Keratinocyte (primary cell): ENCODE data around the gene FBLIM1. TPM values are rescaled to one million over a fixed set of nuclear protein-coding genes. Genes with fewer than 3 reads are reported as not detected.
A peak's percentile ranks its signal among the peaks of the same experiment; 100 is the strongest.

ENCODE experiments used
- DNase-seq: peaks from one replicate; pipeline ENCODE4 v3.0.0-alpha.2; 2011; ENCODE audit warnings: low read depth, missing footprints, low spot score
- FAIRE-seq: peaks from 2 replicates; lab custom pipeline; 2011; peaks lifted over from hg19 to GRCh38; lab: Jason Lieb, UNC
- H2AFZ ChIP-seq: 2 replicates; pipeline ENCODE4 v1.6.0; 2012; ENCODE audit warnings: low read length, control low read depth, inconsistent platforms; ENCODE audit not compliant: control insufficient read depth
- H3K27ac ChIP-seq: 2 replicates; pipeline ENCODE4 v1.5.1; 2011; ENCODE audit warnings: low read length; ENCODE audit not compliant: control insufficient read depth, insufficient read depth
- H3K27me3 ChIP-seq: 3 replicates; pipeline ENCODE4 v1.6.0; 2011; ENCODE audit warnings: low read length; ENCODE audit not compliant: control insufficient read depth, insufficient read depth; ENCODE audit errors: extremely low read depth
- H3K36me3 ChIP-seq, 2 experiments: 2 replicates in 1 of 2; 3 replicates in 1 of 2; pipeline ENCODE4 v1.5.1; 2011; ENCODE audit warnings: low read length in 2 of 2, mild to moderate bottlenecking in 1 of 2; ENCODE audit not compliant: control insufficient read depth in 2 of 2, insufficient read depth in 2 of 2; ENCODE audit errors: extremely low read depth in 1 of 2
- H3K4me1 ChIP-seq: 3 replicates; pipeline ENCODE4 v1.5.1; 2011; ENCODE audit warnings: low read length; ENCODE audit not compliant: control insufficient read depth, insufficient read depth; ENCODE audit errors: extremely low read depth
- H3K4me2 ChIP-seq: 3 replicates; pipeline ENCODE4 v1.6.0; 2011; ENCODE audit warnings: low read depth, low read length; ENCODE audit not compliant: control insufficient read depth, insufficient read depth; ENCODE audit errors: extremely low read depth
- H3K4me3 ChIP-seq, 3 experiments: fragments of 200-600 bp in 1 of 3; sonication (generic) in 1 of 3; 2 replicates in 2 of 3; 3 replicates in 1 of 3; pipeline ENCODE4 v1.5.1; 2011 to 2016; ENCODE audit warnings: low read length in 3 of 3, mild to moderate bottlenecking in 3 of 3, control low read depth in 2 of 3, inconsistent platforms in 1 of 3, low read depth in 1 of 3, mixed read lengths in 1 of 3, mixed run types in 1 of 3, moderate library complexity in 1 of 3; ENCODE audit not compliant: control insufficient read depth in 2 of 3, insufficient read depth in 2 of 3; ENCODE audit errors: extremely low read depth in 1 of 3
- H3K79me2 ChIP-seq: 2 replicates; pipeline ENCODE4 v1.6.0; 2012; ENCODE audit warnings: low read length; ENCODE audit not compliant: control insufficient read depth, insufficient read depth
- H3K9ac ChIP-seq: 3 replicates; pipeline ENCODE4 v1.6.0; 2011; ENCODE audit warnings: low read length; ENCODE audit not compliant: control insufficient read depth, insufficient read depth; ENCODE audit errors: extremely low read depth
- H3K9me1 ChIP-seq: 3 replicates; pipeline ENCODE4 v1.6.0; 2011; ENCODE audit warnings: low read length; ENCODE audit not compliant: control insufficient read depth, insufficient read depth; ENCODE audit errors: extremely low read depth
- H3K9me3 ChIP-seq: 2 replicates; pipeline ENCODE4 v1.5.1; 2012; ENCODE audit warnings: low read depth, low read length; ENCODE audit not compliant: control insufficient read depth
- H4K20me1 ChIP-seq: 3 replicates; pipeline ENCODE4 v1.6.0; 2011; ENCODE audit warnings: low read length; ENCODE audit not compliant: control insufficient read depth, insufficient read depth; ENCODE audit errors: extremely low read depth
- EZH2 ChIP-seq: IDR thresholded peaks from one replicate; pipeline ENCODE4 v1.6.1; 2012; ENCODE audit warnings: inconsistent platforms, mild to moderate bottlenecking, low read length, moderate library complexity
- dilution Hi-C: fragments of 300-500 bp; cut with MboI; formaldehyde crosslinking; loops from one replicate; pipeline ENCODE4 v1.7.0; 2020; ENCODE audit warnings: low sequenced_read_pairs; ENCODE audit not compliant: extremely low pct_ligation_motif_present
- polyA plus RNA-seq, 5 experiments: library from polyadenylated mRNA; depleted of rRNA in 3 of 5; stranded (reverse) in 3 of 5; stranded (forward) in 1 of 5; unstranded in 1 of 5; fragments of >200 nt; gene quantifications; 1 replicate in 1 of 5; 2 replicates in 3 of 5; 3 replicates in 1 of 5; pipeline versions ENCODE4 v1.2.1 to v1.2.3, GENCODE V29; 2011 to 2012; ENCODE audit warnings: missing spikeins in 2 of 5, low read depth in 1 of 5, low replicate concordance in 1 of 5
- TF ChIP-seq, protein P1 (sequence below), 3 experiments: IDR thresholded peaks in 1 of 3; conservative IDR thresholded peaks in 1 of 3; optimal IDR thresholded peaks in 1 of 3; 2 replicates in 2 of 3; 3 replicates in 1 of 3; pipeline versions ENCODE3 to v1.5.1; 2011; ENCODE audit warnings: low read length in 3 of 3, mild to moderate bottlenecking in 3 of 3, moderate library complexity in 2 of 3, control low read depth in 1 of 3, inconsistent platforms in 1 of 3; ENCODE audit not compliant: insufficient read depth in 2 of 3; ENCODE audit errors: extremely low read depth in 1 of 3

Gene FBLIM1
- polyA plus RNA-seq, 1 donor (not counting 4 experiments of a cell fraction or from before 2014, with no cell fraction given) = 144 TPM

DNA sequence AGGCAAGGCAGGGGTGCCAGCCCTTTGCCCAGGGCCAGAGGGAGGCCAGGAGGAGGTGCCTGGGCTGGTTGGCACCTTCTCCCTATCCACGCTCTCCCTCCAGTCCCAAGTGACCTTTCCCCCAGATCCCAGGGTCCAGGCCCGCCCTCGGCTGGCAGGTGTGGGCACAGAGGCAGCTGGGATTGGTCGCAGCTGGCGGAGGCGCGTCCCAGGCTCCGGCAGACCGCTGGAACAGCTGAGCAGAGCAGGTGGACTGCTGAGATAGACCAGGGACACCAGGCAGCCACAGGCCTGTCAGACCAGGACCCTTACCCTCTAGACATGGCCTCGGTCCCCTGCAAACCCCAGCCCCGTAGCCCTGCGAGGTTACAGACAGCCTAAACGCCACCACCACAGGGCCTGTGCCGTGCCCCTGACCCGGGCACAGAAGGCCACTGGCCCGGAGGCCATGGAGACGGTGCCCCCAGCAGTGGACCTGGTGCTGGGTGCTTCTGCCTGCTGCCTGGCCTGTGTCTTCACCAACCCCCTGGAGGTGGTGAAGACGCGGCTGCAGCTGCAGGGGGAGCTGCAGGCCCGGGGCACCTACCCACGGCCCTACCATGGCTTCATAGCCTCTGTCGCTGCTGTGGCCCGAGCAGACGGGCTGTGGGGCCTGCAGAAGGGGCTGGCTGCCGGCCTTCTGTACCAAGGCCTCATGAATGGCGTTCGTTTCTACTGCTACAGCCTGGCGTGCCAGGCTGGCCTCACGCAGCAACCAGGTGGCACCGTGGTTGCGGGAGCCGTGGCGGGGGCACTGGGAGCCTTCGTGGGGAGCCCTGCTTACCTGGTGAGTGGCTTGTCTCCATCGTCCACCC lies 22.3 kb upstream of the FBLIM1 start, which contains the start of gene SLC25A34:
Gene SLC25A34, plus strand, starts transcription at position 221 of the 854 bp plus-strand sequence. Its CDS starts 228 bp downstream, at position 449.
- DNase-seq (no peak), FAIRE-seq (no peak)
- no peak within 1 kb of the TSS for H2AFZ ChIP-seq
- H3K36me3 ChIP-seq = peaks cover 17 to 27% of the 10 kb centered on the region in 2 experiments
- H3K9ac ChIP-seq = no peak within 1 kb of the TSS
- H3K79me2 ChIP-seq = no peaks in the 10 kb centered on the region
- H3K4me3 ChIP-seq = no peak within 1 kb of the TSS
- H3K9me1 ChIP-seq = no peaks in the 10 kb centered on the region
- TF ChIP-seq EZH2 = no peak
- TF ChIP-seq, protein P1, sequence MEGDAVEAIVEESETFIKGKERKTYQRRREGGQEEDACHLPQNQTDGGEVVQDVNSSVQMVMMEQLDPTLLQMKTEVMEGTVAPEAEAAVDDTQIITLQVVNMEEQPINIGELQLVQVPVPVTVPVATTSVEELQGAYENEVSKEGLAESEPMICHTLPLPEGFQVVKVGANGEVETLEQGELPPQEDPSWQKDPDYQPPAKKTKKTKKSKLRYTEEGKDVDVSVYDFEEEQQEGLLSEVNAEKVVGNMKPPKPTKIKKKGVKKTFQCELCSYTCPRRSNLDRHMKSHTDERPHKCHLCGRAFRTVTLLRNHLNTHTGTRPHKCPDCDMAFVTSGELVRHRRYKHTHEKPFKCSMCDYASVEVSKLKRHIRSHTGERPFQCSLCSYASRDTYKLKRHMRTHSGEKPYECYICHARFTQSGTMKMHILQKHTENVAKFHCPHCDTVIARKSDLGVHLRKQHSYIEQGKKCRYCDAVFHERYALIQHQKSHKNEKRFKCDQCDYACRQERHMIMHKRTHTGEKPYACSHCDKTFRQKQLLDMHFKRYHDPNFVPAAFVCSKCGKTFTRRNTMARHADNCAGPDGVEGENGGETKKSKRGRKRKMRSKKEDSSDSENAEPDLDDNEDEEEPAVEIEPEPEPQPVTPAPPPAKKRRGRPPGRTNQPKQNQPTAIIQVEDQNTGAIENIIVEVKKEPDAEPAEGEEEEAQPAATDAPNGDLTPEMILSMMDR (optimal IDR thresholded peaks at IDR 0.05 in 1 of 3, IDR thresholded peaks at IDR 0.05 in 1 of 3, conservative IDR thresholded peaks at IDR 0.05 in 1 of 3; ENCODE audit: extremely low read depth in 1 of 3, insufficient read depth in 2 of 3, low read length in 3 of 3) = peak in 1 of 3 experiments; percentile 15
- dilution Hi-C loops = no loop called here
- no peaks in the 10 kb centered on the region for H4K20me1 ChIP-seq
- no peaks in the 10 kb centered on the region for H3K9me3 ChIP-seq
- H3K27me3 ChIP-seq = no peaks in the 10 kb centered on the region
- peaks cover 12% of the 10 kb centered on the region for H3K4me1 ChIP-seq
- H3K4me2 ChIP-seq = no peak within 1 kb of the TSS
- no peak within 1 kb of the TSS for H3K27ac ChIP-seq

DNA sequence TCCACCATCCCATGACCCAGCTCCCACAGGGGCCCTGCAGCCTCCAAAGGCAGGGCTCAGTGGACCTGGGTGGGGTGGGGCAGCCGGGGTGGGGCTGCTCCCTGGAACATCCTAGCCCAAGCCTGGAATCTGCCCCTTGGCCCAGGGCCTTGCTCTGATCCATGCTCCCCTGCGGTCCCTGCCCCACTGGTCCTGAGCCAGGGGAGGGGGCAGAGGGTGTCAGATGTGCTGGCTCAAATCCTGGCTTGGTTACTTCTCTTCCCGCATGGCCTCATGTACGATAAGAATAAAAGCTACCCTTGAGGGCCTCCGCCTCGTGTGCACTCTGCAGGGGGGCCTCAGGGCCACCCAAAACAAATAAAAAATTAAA lies 21.7 kb upstream of the FBLIM1 start:
- H3K9ac ChIP-seq = no peak overlapping the region
- dilution Hi-C loops = no loop called here
- H3K27me3 ChIP-seq = no peaks in the 10 kb centered on the region
- FAIRE-seq (no peak), DNase-seq (no peak)
- no peak overlapping the region for H3K27ac ChIP-seq
- H3K4me3 ChIP-seq = no peak overlapping the region
- H2AFZ ChIP-seq = no peak overlapping the region
- no peaks in the 10 kb centered on the region for H4K20me1 ChIP-seq
- no peaks in the 10 kb centered on the region for H3K9me1 ChIP-seq
- peaks cover 17 to 24% of the 10 kb centered on the region in 2 experiments for H3K36me3 ChIP-seq
- no peak overlapping the region for H3K4me2 ChIP-seq
- H3K9me3 ChIP-seq = no peaks in the 10 kb centered on the region
- H3K79me2 ChIP-seq = no peaks in the 10 kb centered on the region
- peaks cover 15% of the 10 kb centered on the region for H3K4me1 ChIP-seq
- TF ChIP-seq, protein P1 (optimal IDR thresholded peaks at IDR 0.05 in 1 of 3, IDR thresholded peaks at IDR 0.05 in 1 of 3, conservative IDR thresholded peaks at IDR 0.05 in 1 of 3; ENCODE audit: extremely low read depth in 1 of 3, insufficient read depth in 2 of 3, low read length in 3 of 3) = no peak
- TF ChIP-seq EZH2 = no peak
